CD4-positive, alpha-beta T cell (primary cell): ENCODE results near the gene XPR1. TPM values are rescaled to one million over a fixed set of nuclear protein-coding genes. Genes with fewer than 3 reads are reported as not detected.
"Not testable (repeated sequence)": the region's sequence is repeated elsewhere in the genome, so short reads cannot be mapped to it uniquely, and the experiment has no call there.

Experiments used
- ATAC-seq: fragments of 200-7000 bp; cut with Tn5 transposase; one replicate; pipeline ENCODE4 v1.10.0; 2022; ENCODE audit warnings: mild to moderate bottlenecking; ENCODE audit not compliant: poor library complexity
- CTCF ChIA-PET: fragments of 350-600 bp; sonication (Branson Sonifier 250); formaldehyde crosslinking; loops from one replicate; lab custom pipeline; 2021; ENCODE audit warnings: antibody characterized with exemption, inconsistent platforms; lab: Charles Lee
- POLR2A ChIA-PET: fragments of 350-600 bp; sonication (Branson Sonifier 250); formaldehyde crosslinking; loops from one replicate; lab custom pipeline; 2021; ENCODE audit warnings: antibody characterized with exemption, inconsistent platforms; lab: Charles Lee
- DNase-seq, 14 experiments: peaks; one replicate each; pipeline ENCODE4 v3.0.0-alpha.2; 2013 to 2020; ENCODE audit warnings: mixed read lengths in 2 of 14
- H3K27ac ChIP-seq, 2 donors: one replicate each; pipeline versions ENCODE4 v1.5.1 to v1.7.0; 2013; ENCODE audit warnings: low read length in 2 of 2, low read depth in 1 of 2, mild to moderate bottlenecking in 1 of 2
- H3K27me3 ChIP-seq, 2 experiments: 1 replicate in 1 of 2; 2 replicates in 1 of 2; pipeline versions ENCODE4 v1.6.1 to v1.7.0; 2013; ENCODE audit warnings: low read length in 2 of 2, control low read depth in 1 of 2, mild to moderate bottlenecking in 1 of 2, moderate library complexity in 1 of 2; ENCODE audit not compliant: insufficient read depth in 2 of 2, control insufficient read depth in 1 of 2
- H3K36me3 ChIP-seq: one replicate; pipeline ENCODE4 v1.6.1; 2013; ENCODE audit warnings: low read length, control low read depth; ENCODE audit not compliant: insufficient read depth
- H3K4me1 ChIP-seq: one replicate; pipeline ENCODE4 v1.6.1; 2013; ENCODE audit warnings: low read length, control low read depth; ENCODE audit not compliant: insufficient read depth
- H3K4me3 ChIP-seq: one replicate; pipeline ENCODE4 v1.5.1; 2013; ENCODE audit warnings: mild to moderate bottlenecking, low read length, moderate library complexity
- H3K9me3 ChIP-seq, 2 experiments: 1 replicate in 1 of 2; 2 replicates in 1 of 2; pipeline versions ENCODE4 v1.6.1 to v1.7.0; 2013; ENCODE audit warnings: low read length in 2 of 2, mild to moderate bottlenecking in 2 of 2, control low read depth in 1 of 2, moderate library complexity in 1 of 2; ENCODE audit not compliant: control insufficient read depth in 1 of 2, insufficient read depth in 1 of 2
- H3K27ac Mint-ChIP-seq: one replicate; pipeline ENCODE4 v1.8.0; 2020; ENCODE audit warnings: mixed read lengths
- H3K27me3 Mint-ChIP-seq: one replicate; pipeline ENCODE4 v1.8.0; 2021; ENCODE audit warnings: mixed read lengths
- H3K36me3 Mint-ChIP-seq: one replicate; pipeline ENCODE4 v1.8.0; 2021; ENCODE audit warnings: low read depth, mixed read lengths
- H3K4me1 Mint-ChIP-seq: one replicate; pipeline ENCODE4 v1.8.0; 2021; ENCODE audit warnings: low read depth, mixed read lengths
- H3K4me3 Mint-ChIP-seq: one replicate; pipeline ENCODE4 v1.8.0; 2020; ENCODE audit warnings: mild to moderate bottlenecking, mixed read lengths
- H3K9me3 Mint-ChIP-seq: one replicate; pipeline ENCODE4 v1.8.0; 2020; ENCODE audit warnings: mixed read lengths
- intact Hi-C, 2 experiments: fragments of 100-400 bp; cut with DNase I in 1 of 2; cut with micrococcal nuclease in 1 of 2; formaldehyde crosslinking; loops; one replicate each; pipeline versions ENCODE4 v1.15.1 to v1.9.0; 2023 to 2025; cut with DNase I, micrococcal nuclease
- total RNA-seq, 174 experiments: library from RNA in 2 of 174; stranded (reverse) in 2 of 174; gene quantifications; one replicate each; pipeline ENCODE4 v1.2.3 and lab custom pipeline; 2021 to 2026
- TF ChIP-seq, protein P1 (sequence below): fragments of 200-600 bp; IDR thresholded peaks from one replicate; pipeline ENCODE4 v1.8.0; 2022; ENCODE audit warnings: antibody characterized with exemption, mild to moderate bottlenecking

Gene XPR1
- total RNA-seq, 2 experiments from 2014 or later: 13.7 TPM

GRCh38 chr1:180854456-180854855 lies 222.6 kb downstream of the XPR1 start:
- DNase-seq (no peak), ATAC-seq (no peak)
- Mint-ChIP-seq H3K4me1 (peaks cover 32% of the 10 kb centered on the region), H3K27me3 (no peaks in the 10 kb centered on the region), H3K36me3 (peaks cover 28% of the 10 kb centered on the region), H3K4me3 (no peak overlapping the region), H3K9me3 (peaks cover 3% of the 10 kb centered on the region), H3K27ac (no peak overlapping the region)
- no peak overlapping the region for H3K4me3 ChIP-seq
- no peaks in the 10 kb centered on the region for H3K9me3 ChIP-seq
- no peaks in the 10 kb centered on the region for H3K27me3 ChIP-seq
- H3K36me3 ChIP-seq: no peaks in the 10 kb centered on the region
- intact Hi-C loops: loop anchor here in 1 of 2 experiments (2.0 kb wide), 1 partner anchor 224 kb away; no protein-coding TSS in a partner anchor
- no peak overlapping the region for H3K27ac ChIP-seq
- ChIA-PET POLR2A (no interaction called here), CTCF (no interaction called here)
- TF ChIP-seq, protein P1, sequence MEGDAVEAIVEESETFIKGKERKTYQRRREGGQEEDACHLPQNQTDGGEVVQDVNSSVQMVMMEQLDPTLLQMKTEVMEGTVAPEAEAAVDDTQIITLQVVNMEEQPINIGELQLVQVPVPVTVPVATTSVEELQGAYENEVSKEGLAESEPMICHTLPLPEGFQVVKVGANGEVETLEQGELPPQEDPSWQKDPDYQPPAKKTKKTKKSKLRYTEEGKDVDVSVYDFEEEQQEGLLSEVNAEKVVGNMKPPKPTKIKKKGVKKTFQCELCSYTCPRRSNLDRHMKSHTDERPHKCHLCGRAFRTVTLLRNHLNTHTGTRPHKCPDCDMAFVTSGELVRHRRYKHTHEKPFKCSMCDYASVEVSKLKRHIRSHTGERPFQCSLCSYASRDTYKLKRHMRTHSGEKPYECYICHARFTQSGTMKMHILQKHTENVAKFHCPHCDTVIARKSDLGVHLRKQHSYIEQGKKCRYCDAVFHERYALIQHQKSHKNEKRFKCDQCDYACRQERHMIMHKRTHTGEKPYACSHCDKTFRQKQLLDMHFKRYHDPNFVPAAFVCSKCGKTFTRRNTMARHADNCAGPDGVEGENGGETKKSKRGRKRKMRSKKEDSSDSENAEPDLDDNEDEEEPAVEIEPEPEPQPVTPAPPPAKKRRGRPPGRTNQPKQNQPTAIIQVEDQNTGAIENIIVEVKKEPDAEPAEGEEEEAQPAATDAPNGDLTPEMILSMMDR: no peak
- H3K4me1 ChIP-seq: no peaks in the 10 kb centered on the region

DNA sequence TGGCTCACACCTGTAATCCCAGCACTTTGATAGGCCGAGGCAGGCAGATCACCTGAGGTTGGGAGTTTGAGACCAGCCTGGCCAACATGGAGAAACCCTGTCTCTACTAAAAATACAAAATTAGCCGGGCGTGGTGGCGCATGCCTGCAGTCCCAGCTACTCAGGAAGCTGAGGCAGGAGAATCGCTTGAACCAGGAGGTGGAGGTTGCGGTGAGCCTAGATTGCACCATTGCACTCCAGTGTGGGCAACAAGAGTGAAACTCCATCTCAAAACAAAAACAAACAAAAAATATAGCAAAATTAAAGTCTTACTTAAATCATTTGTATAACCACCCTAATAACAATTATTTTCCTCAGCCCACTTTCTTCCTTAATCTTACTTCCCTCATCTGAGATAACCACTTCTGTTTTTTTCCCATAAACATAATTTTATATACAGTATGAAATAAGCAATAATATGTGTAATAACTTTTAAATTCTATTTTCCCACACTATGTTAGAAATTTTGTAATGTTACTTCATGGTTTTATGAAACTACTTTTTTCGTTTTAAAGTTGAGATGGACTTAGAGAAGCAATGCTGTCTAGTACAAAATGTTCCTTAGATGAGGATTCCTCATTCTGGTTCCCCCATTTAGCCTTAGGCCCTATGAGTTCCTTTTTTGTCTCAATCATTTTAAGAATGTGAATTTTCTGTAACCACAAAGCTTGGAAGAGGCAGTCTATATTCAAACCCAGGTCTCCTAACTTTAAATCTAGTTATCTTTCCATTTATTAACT lies 226.3 kb downstream of the XPR1 start:
- CTCF ChIA-PET, H3K4me1 ChIP-seq, H3K4me3 ChIP-seq, H3K4me3 Mint-ChIP-seq, POLR2A ChIA-PET, H3K9me3 ChIP-seq, H3K36me3 Mint-ChIP-seq, ATAC-seq, intact Hi-C loops, H3K27me3 Mint-ChIP-seq, H3K9me3 Mint-ChIP-seq, H3K36me3 ChIP-seq, H3K27ac ChIP-seq, H3K27me3 ChIP-seq, DNase-seq: not testable (repeated sequence)
- H3K27ac Mint-ChIP-seq: peak overlapping the region; percentile 5
- peaks cover 11% of the 10 kb centered on the region for H3K4me1 Mint-ChIP-seq

DNA sequence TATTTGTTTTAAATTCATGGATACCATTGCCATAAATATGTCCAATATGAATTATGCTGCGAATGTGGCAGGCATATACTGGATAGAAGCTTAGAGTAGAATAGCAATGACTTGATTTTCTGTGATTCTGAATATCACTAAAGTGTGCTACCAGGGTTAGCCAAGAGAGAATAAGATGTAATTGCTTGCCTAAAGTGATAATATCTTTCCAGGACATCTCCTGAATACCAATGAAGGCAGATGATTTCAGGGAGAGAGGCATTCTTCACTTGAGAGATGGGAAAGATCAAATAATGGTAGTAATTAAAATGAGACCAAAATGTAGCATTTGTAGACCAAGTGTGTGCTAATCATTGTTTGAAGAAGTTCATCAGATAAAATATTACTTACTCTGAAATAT lies 227.5 kb downstream of the XPR1 start:
- Histone ChIP-seq H3K27me3 (no peaks in the 10 kb centered on the region), H3K36me3 (peaks cover 7% of the 10 kb centered on the region), H3K27ac (no peak overlapping the region), H3K4me3 (no peak overlapping the region), H3K9me3 (no peaks in the 10 kb centered on the region), H3K4me1 (no peaks in the 10 kb centered on the region)
- intact Hi-C loops: no loop called here
- Mint-ChIP-seq H3K27me3 (no peaks in the 10 kb centered on the region), H3K4me1 (no peaks in the 10 kb centered on the region), H3K27ac (no peak overlapping the region), H3K9me3 (no peaks in the 10 kb centered on the region), H3K36me3 (peaks cover 8% of the 10 kb centered on the region), H3K4me3 (no peak overlapping the region)
- ATAC-seq (no peak), DNase-seq (no peak)
- ChIA-PET POLR2A (no interaction called here), CTCF (no interaction called here)
- TF ChIP-seq, protein P1: no peak
